Measurements from ENCODE around the gene ITGA3.

Gene ITGA3

DNA sequence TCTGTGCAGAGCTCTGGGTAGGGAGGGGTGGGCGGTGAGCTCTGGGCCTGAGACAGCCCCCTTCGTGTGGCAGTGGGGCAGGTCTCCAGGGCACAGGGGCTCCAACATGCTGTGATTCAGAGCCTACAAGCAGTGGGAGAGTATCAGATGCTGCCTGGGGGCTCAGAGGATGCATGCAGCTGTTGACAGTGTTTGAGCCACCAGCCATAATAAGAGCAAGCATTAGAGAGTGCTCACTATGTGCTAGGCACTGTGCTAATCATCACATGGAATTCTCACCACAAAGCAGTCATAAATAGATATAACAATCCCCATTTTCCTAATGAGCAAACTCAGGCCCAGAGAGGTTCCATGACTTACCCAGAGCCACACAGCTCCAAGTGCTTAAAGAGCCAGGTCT, 47.3 kb downstream of the ITGA3 start:
- in situ Hi-C loops (cut with HindIII; ENCODE audit: low sequenced_read_pairs) = no loop called here
- DNase-seq (ENCODE audit: low read depth, low spot score) = no peak
- TF ChIP-seq, protein P1, sequence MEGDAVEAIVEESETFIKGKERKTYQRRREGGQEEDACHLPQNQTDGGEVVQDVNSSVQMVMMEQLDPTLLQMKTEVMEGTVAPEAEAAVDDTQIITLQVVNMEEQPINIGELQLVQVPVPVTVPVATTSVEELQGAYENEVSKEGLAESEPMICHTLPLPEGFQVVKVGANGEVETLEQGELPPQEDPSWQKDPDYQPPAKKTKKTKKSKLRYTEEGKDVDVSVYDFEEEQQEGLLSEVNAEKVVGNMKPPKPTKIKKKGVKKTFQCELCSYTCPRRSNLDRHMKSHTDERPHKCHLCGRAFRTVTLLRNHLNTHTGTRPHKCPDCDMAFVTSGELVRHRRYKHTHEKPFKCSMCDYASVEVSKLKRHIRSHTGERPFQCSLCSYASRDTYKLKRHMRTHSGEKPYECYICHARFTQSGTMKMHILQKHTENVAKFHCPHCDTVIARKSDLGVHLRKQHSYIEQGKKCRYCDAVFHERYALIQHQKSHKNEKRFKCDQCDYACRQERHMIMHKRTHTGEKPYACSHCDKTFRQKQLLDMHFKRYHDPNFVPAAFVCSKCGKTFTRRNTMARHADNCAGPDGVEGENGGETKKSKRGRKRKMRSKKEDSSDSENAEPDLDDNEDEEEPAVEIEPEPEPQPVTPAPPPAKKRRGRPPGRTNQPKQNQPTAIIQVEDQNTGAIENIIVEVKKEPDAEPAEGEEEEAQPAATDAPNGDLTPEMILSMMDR (IDR thresholded peaks at IDR 0.05; ENCODE audit: low read depth, low read length) = no peak
- H3K4me3 ChIP-seq (ENCODE audit: low read depth, low read length) = no peak overlapping the region

DNA sequence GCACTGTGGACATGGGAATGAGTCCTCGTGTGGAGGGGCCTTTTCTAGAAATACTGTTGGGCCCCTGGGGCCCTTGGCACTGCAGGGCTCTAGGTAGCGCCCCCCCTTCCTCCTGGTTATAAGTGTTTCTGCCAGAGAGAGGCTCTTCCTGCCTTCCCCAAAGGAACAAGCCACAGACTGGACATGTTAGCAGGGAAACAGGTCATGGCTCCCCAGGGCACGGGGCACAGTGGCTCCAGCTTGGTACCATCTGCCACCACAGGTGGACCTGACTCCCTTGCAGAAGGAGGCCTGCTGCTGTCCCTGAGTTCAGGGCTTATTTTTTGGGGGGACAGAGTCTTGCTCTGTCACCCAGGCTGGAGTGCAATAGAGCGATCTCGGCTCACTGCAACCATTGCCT, 48.0 kb downstream of the ITGA3 start:
- no peak for DNase-seq (ENCODE audit: low read depth, low spot score)
- H3K4me3 ChIP-seq (ENCODE audit: low read depth, low read length) = no peak overlapping the region
- in situ Hi-C loops (cut with HindIII; ENCODE audit: low sequenced_read_pairs) = no loop called here
- TF ChIP-seq, protein P1 (IDR thresholded peaks at IDR 0.05; ENCODE audit: low read depth, low read length) = no peak

DNA sequence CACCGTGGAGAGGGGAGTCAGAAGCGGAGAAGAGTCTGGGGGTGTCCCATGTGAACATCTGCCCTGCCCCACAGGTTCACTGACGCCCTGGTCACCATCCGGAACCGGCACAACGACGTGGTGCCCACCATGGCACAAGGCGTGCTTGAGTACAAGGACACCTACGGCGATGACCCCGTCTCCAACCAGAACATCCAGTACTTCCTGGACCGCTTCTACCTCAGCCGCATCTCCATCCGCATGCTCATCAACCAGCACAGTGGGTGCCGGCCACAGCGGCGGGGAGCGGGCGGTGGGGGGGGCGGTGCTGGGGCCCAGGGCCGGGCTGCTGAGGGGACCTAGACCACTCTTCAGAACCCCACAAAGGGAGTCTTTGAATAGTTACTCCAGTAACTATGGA, 49.9 kb downstream of the ITGA3 start:
- in situ Hi-C loops (cut with HindIII; ENCODE audit: low sequenced_read_pairs) = no loop called here
- no peak for DNase-seq (ENCODE audit: low read depth, low spot score)
- TF ChIP-seq, protein P1 (IDR thresholded peaks at IDR 0.05; ENCODE audit: low read depth, low read length) = no peak
- no peak overlapping the region for H3K4me3 ChIP-seq (ENCODE audit: low read depth, low read length)

DNA sequence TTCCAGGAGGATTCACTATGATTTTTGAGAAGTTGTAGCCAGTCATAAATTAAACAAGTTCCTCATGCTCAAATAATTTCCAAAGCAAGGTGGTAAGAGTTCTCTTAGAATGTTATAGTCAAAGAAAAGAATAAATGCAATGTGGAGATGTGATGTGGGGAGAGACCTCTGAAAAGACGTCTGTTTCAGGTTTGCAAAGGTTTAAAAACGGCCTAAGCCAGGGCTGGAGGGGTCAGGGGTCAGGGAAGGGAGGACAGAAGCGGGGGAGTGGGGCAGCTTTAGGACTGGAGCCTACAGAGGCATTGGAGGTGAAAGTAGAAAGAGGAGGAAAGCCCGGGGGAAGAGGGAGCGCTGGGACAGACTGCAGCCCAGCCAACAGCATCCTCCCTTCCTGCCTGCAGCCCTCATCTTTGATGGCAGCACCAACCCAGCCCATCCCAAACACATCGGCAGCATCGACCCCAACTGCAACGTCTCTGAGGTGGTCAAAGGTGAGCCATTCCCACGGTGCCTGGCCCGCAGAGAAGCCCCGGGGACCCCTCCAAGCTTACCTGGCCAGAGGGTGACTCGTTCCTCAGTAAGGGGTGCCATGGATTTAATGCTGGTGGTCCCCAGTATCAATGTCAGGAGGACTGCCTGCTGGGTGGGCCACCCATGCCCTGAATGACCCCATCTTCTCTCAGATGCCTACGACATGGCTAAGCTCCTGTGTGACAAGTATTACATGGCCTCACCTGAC, 50.7 kb downstream of the ITGA3 start:
- in situ Hi-C loops (cut with HindIII; ENCODE audit: low sequenced_read_pairs) = no loop called here
- no peak for DNase-seq (ENCODE audit: low read depth, low spot score)
- TF ChIP-seq, protein P1 (IDR thresholded peaks at IDR 0.05; ENCODE audit: low read depth, low read length) = no peak
- H3K4me3 ChIP-seq (ENCODE audit: low read depth, low read length) = no peak overlapping the region

DNA sequence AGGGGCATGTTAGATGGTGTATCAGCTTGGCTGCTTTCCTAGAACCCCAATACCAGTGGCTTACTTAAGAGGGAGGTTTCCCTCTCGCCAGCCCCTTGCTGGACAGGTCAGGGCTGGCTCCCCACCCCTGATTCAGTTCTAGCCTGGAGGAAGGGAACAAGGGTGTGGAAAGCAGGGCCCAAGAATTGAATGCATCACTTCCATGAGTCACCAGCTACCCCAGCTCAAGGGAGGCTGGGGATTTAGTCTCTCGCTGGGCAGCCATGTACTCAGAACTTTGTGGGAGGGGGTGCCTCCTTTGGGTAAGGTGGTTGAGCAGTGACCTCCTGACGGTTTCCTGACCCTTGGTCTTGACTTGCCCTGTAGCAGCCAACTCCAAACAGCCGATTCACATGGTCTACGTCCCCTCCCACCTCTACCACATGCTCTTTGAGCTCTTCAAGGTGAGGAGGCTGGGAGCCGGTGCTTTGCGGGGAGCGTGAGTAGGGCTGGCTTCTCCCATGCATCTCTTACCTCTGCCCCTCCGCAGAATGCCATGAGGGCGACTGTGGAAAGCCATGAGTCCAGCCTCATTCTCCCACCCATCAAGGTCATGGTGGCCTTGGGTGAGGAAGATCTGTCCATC, 52.0 kb downstream of the ITGA3 start:
- no peak for DNase-seq (ENCODE audit: low read depth, low spot score)
- TF ChIP-seq, protein P1 (IDR thresholded peaks at IDR 0.05; ENCODE audit: low read depth, low read length) = no peak
- in situ Hi-C loops (cut with HindIII; ENCODE audit: low sequenced_read_pairs) = no loop called here
- H3K4me3 ChIP-seq (ENCODE audit: low read depth, low read length) = no peak overlapping the region

DNA sequence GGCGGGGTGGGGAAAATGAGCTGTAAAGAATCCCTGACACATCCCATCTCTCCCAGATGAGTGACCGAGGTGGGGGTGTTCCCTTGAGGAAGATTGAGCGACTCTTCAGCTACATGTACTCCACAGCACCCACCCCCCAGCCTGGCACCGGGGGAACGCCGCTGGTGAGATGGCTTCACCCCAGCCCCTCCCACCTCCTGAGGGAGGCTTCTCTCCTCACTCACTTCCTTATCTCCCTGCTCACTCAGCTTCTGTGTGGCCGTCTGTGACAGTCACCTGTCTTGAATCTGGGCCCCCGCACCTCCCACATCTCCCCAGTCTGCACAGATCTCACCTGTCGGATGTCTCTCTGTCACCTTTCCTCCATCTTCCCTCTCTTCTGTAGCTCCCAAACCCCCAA, 52.6 kb downstream of the ITGA3 start:
- no peak overlapping the region for H3K4me3 ChIP-seq (ENCODE audit: low read depth, low read length)
- in situ Hi-C loops (cut with HindIII; ENCODE audit: low sequenced_read_pairs) = no loop called here
- TF ChIP-seq, protein P1 (IDR thresholded peaks at IDR 0.05; ENCODE audit: low read depth, low read length) = no peak
- DNase-seq (ENCODE audit: low read depth, low spot score) = no peak

Measured in astrocyte of the spinal cord (primary cell).